Brain microvascular endothelial cell (primary cell): ENCODE results near the gene BCAS2.
"Not testable (repeated sequence)": the region's sequence is repeated elsewhere in the genome, so short reads cannot be mapped to it uniquely, and the experiment has no call there.

Experiments
- DNase-seq: peaks from one replicate; pipeline ENCODE4 v3.0.0-alpha.2; 2020
- H3K27ac ChIP-seq: fragments of 250-450 bp; sonication (Bioruptor Pico); 2 replicates; pipeline ENCODE4 v1.5.1; 2020; ENCODE audit warnings: mild to moderate bottlenecking, moderate library complexity
- H3K27me3 ChIP-seq: fragments of 250-450 bp; sonication (Bioruptor Pico); replicated peaks from 2 replicates; pipeline ENCODE4 v1.5.1; 2020; ENCODE audit warnings: mild to moderate bottlenecking
- H3K36me3 ChIP-seq: fragments of 250-450 bp; sonication (Bioruptor Pico); replicated peaks from 2 replicates; pipeline ENCODE4 v1.5.1; 2020; ENCODE audit warnings: mild to moderate bottlenecking
- H3K4me3 ChIP-seq: 2 replicates; pipeline ENCODE4 v1.5.1; 2011; ENCODE audit warnings: low read depth, mild to moderate bottlenecking, control low read depth, low read length, moderate library complexity
- in situ Hi-C: cut with HindIII; loops from 2 replicates; pipeline ENCODE4 v1.10.0; 2017; ENCODE audit warnings: low sequenced_read_pairs, low pct_ligation_motif_present
- TF ChIP-seq, protein P1 (sequence below): IDR thresholded peaks from 2 replicates; pipeline ENCODE4 v1.5.1; 2011; ENCODE audit warnings: low read depth, mild to moderate bottlenecking, moderate library complexity, low read length, control low read depth, inconsistent platforms; ENCODE audit errors: missing control alignments

Gene BCAS2

DNA sequence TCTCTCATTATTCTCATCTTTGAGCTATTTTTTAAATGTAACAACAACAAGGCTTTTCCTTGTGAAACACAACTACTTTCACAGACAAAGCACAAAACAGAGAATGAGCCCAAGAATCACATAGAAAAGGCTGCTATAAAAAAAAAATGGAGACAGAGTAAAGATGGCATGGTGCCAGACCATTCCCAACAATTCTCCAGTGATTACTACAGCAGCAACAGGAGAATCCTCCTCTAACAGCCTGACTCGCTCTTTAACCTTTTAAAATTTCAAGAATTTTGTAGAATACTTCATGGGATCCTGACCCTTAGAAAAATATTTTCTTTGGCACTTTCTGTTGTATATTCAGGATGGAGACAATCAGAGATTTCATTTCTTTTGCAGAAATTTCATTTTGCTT is 3.8 kb upstream of the BCAS2 start:
- H3K27ac ChIP-seq: no peak overlapping the region
- in situ Hi-C loops: no loop called here
- no peaks in the 10 kb centered on the region for H3K27me3 ChIP-seq
- TF ChIP-seq, protein P1, sequence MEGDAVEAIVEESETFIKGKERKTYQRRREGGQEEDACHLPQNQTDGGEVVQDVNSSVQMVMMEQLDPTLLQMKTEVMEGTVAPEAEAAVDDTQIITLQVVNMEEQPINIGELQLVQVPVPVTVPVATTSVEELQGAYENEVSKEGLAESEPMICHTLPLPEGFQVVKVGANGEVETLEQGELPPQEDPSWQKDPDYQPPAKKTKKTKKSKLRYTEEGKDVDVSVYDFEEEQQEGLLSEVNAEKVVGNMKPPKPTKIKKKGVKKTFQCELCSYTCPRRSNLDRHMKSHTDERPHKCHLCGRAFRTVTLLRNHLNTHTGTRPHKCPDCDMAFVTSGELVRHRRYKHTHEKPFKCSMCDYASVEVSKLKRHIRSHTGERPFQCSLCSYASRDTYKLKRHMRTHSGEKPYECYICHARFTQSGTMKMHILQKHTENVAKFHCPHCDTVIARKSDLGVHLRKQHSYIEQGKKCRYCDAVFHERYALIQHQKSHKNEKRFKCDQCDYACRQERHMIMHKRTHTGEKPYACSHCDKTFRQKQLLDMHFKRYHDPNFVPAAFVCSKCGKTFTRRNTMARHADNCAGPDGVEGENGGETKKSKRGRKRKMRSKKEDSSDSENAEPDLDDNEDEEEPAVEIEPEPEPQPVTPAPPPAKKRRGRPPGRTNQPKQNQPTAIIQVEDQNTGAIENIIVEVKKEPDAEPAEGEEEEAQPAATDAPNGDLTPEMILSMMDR: no peak
- no peaks in the 10 kb centered on the region for H3K36me3 ChIP-seq
- DNase-seq: peak; percentile 6
- no peak overlapping the region for H3K4me3 ChIP-seq

DNA sequence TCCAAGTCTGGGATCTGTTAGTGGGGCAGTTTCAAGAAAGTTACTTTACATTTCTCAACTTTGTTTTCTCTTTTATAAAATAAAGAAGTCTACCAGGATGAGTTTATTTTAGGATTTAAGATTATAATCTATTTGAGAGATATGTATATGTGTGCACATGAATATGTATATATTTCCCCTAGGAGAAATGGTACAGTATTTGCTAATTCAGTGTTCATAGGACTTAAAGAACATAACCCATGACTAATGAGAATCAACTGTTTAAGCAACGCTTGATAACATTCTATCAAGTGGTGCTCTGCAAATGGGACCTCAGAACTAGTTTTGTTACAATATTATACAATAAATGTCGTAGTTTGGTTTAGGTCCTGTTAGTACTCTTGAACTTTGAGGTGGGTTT is 7.0 kb downstream of the BCAS2 start:
- DNase-seq: no peak
- no peaks in the 10 kb centered on the region for H3K27me3 ChIP-seq
- H3K4me3 ChIP-seq: no peak overlapping the region
- in situ Hi-C loops: no loop called here
- TF ChIP-seq, protein P1: no peak
- peaks cover 37% of the 10 kb centered on the region for H3K36me3 ChIP-seq
- H3K27ac ChIP-seq: no peak overlapping the region

DNA sequence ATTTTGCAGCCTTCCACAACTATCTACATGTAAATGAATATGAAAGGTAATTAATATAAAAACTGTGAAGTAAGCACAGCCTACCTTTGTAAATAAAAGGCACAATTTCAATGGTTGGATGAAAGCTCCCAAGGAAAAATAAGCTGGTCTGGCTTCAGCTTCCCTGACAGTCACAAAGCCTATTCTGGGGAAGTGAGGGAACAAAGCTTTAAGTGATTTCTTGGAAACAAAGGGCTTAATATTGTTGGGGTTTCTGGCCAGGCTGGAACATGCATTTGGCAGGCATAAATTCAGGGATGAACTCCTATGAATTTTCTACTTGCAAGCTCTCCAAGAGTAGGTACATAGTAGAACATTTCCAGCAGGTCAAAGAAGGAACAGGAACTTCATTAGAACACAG is 17.3 kb downstream of the BCAS2 start:
- TF ChIP-seq, protein P1: no peak
- H3K27me3 ChIP-seq: no peaks in the 10 kb centered on the region
- no peak for DNase-seq
- in situ Hi-C loops: no loop called here
- peaks cover 21% of the 10 kb centered on the region for H3K36me3 ChIP-seq
- no peak overlapping the region for H3K4me3 ChIP-seq
- H3K27ac ChIP-seq: no peak overlapping the region

DNA sequence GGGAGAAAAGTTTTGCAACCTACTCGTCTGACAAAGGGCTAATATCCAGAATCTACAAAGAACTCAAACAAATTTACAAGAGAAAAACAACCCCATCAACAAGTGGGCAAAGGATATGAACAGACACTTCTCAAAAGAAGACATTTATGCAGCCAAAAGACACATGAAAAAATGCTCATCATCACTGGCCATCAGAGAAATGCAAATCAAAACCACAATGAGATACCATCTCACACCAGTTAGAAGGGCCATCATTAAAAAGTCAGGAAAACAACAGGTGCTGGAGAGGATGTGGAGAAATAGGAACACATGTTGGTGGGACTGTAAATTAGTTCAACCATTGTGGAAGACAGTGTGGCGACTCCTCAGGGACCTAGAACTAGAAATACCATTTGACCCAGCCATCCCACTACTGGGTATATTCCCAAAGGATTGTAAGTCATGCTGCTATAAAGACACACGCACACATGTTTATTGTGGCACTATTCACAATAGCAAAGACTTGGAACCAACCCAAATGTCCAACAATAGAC is 18.4 kb downstream of the BCAS2 start:
- in situ Hi-C loops: not testable (repeated sequence)

DNA sequence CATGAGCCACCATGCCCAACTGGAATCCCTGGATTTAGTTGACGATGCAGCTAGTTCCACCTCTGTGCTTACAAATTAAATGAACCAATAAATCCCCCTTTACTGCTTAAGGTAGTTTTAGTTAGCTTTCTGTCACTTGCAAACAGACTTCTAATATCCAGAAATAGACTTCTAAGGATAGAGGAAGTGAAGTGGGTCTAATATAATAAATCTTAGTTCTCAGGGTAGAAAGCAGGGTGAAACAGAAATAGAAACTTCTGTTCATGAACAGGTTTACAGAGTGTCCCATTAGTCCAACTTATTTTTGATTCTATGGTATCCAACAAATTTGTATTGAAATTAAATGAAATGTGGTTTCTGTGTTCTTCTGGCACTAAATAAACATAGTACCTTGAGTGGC is 20.1 kb downstream of the BCAS2 start:
- no peaks in the 10 kb centered on the region for H3K27me3 ChIP-seq
- no peak overlapping the region for H3K4me3 ChIP-seq
- in situ Hi-C loops: no loop called here
- no peak overlapping the region for H3K27ac ChIP-seq
- no peak for DNase-seq
- H3K36me3 ChIP-seq: peaks cover 4% of the 10 kb centered on the region
- TF ChIP-seq, protein P1: no peak

More for the DNA sequence above, 18.4 kb downstream of the BCAS2 start:
- H3K27ac ChIP-seq, H3K27me3 ChIP-seq, H3K4me3 ChIP-seq, DNase-seq: not testable (repeated sequence)
- H3K36me3 ChIP-seq: peaks cover 13% of the 10 kb centered on the region

DNA sequence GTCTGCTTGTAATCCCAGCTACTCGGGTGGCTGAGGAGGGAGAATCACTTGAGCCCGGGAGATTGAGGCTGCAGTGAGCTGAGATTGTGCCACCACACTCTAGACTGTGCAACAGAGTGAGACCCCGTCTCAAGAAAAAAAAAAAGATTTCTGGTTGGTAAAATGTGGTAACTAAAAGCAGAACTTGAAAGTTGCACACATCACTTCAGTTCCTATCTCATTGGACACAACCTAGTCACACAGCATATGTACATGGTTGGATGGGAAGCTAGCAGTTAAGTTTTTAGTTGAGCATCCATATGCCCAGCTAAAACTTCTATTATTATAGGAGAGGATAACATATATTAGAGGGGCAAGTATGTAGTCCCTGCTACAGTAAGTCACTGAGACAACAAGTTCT is 22.1 kb downstream of the BCAS2 start:
- no peak overlapping the region for H3K27ac ChIP-seq
- no peak overlapping the region for H3K4me3 ChIP-seq
- TF ChIP-seq, protein P1: no peak
- in situ Hi-C loops: no loop called here
- DNase-seq: no peak
- H3K27me3 ChIP-seq: no peaks in the 10 kb centered on the region
- no peaks in the 10 kb centered on the region for H3K36me3 ChIP-seq
